Cardiac fibroblast (primary cell): ENCODE results near the gene RMDN3.

Experiments used
- DNase-seq, 2 donors: peaks; one replicate each; pipeline versions ENCODE4 v3.0.0 to v3.0.0-alpha.2; 2010; ENCODE audit warnings: low read depth in 2 of 2
- H3K4me3 ChIP-seq, 2 donors: replicated peaks in 1 of 2; 1 replicate in 1 of 2; 2 replicates in 1 of 2; pipeline ENCODE4 v1.5.1; 2011; ENCODE audit warnings: low read depth in 2 of 2, low read length in 2 of 2, mild to moderate bottlenecking in 2 of 2, moderate library complexity in 1 of 2
- TF ChIP-seq, protein P1 (sequence below): IDR thresholded peaks from one replicate; pipeline ENCODE4 v1.5.1; 2011; ENCODE audit warnings: low read depth, mild to moderate bottlenecking, low read length, inconsistent platforms

Gene RMDN3

DNA sequence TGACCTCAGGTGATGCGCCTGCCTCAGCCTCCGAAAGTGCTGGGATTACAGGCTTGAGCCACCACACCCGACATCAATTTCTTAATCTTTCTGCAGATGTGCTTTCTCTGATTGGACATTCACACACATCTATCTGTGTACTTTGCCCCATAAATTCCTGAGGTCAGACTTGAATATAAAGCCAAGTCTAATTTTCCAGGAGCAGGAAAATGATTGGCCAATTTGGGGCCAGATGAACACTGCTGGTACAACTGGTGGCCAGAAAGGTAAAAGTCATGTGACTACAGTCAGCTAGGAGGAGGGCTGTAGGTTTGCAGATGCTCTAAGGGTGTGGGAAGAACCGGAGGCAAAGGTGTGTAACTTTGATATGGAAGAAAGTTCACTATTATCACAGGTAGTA, 63.3 kb downstream of the RMDN3 start:
- DNase-seq = no peak
- TF ChIP-seq, protein P1, sequence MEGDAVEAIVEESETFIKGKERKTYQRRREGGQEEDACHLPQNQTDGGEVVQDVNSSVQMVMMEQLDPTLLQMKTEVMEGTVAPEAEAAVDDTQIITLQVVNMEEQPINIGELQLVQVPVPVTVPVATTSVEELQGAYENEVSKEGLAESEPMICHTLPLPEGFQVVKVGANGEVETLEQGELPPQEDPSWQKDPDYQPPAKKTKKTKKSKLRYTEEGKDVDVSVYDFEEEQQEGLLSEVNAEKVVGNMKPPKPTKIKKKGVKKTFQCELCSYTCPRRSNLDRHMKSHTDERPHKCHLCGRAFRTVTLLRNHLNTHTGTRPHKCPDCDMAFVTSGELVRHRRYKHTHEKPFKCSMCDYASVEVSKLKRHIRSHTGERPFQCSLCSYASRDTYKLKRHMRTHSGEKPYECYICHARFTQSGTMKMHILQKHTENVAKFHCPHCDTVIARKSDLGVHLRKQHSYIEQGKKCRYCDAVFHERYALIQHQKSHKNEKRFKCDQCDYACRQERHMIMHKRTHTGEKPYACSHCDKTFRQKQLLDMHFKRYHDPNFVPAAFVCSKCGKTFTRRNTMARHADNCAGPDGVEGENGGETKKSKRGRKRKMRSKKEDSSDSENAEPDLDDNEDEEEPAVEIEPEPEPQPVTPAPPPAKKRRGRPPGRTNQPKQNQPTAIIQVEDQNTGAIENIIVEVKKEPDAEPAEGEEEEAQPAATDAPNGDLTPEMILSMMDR = no peak
- H3K4me3 ChIP-seq = no peak overlapping the region

DNA sequence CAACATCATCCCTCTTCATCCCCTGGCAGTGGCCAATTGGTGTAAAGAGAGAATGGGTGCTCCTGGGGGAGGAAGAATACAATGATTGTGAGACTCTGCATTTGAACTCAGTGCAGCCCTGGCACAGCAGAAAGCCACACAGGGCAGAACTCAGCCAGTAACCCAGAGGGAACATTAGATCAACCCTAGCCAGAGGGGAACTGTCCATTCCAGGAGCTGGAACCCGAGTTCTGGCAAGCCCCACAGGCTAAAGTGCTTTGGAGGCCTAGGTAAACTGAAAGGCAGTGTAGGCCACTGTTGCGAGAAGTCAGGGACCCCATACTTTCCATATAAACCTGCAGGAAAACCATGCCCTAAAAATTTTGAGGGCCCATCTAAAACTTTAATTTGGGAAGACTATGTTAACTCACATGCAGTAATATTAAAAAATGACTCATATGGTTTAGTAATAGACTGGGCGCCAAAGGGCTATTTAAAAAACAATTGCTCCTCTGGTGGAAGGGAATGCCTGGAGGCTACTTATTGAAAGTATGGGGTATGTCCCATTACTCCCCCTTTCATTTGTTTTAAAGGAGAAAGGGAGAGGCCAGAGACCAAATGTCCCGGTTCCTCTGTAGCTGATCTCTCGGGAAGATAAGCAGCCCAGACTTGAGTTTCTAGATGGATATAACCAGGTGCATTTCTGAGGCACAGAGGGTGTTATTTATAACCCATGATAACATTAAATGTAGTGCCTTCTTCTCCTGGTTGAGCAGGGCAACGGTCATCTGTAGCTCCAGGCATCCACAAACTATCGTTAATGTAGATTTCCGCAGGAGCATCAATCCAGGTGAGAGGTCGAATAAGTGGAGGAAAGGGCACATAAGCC, 65.9 kb downstream of the RMDN3 start:
- DNase-seq = no peak
- no peak overlapping the region for H3K4me3 ChIP-seq
- TF ChIP-seq, protein P1 = no peak
